ENCODE results near the gene LSS. TPM values are rescaled to one million over a fixed set of nuclear protein-coding genes. Genes with fewer than 3 reads are reported as not detected.
"Not testable (repeated sequence)": the region's sequence is repeated elsewhere in the genome, so short reads cannot be mapped to it uniquely, and the experiment has no call there.

Gene LSS
- total RNA-seq, 1 donor from 2014 or later: 43.7 TPM

GRCh38 chr21:46144464-46145070 is 84.0 kb downstream of the LSS start:
- no peak for FAIRE-seq
- no peak for TF ChIP-seq CTCF (IDR thresholded peaks at IDR 0.05; ENCODE audit: insufficient read depth, low read length, severe bottlenecking)
- DNase-seq (ENCODE audit: low read depth): no peak
- Histone ChIP-seq H3K4me3 (ENCODE audit: low read depth, low read length) (no peak overlapping the region), H3K36me3 (ENCODE audit: control insufficient read depth, insufficient read depth, low read length) (no peaks in the 10 kb centered on the region), H3K27me3 (ENCODE audit: control insufficient read depth, insufficient read depth, low read length) (peaks cover 2% of the 10 kb centered on the region)

- no peak for TF ChIP-seq CTCF (IDR thresholded peaks at IDR 0.05; ENCODE audit: insufficient read depth, low read length, severe bottlenecking)
Measured at GRCh38 chr21:46142582-46143473, 85.7 kb downstream of the LSS start.

GRCh38 chr21:46141767-46142581 is 86.6 kb downstream of the LSS start:
- TF ChIP-seq CTCF (IDR thresholded peaks at IDR 0.05; ENCODE audit: insufficient read depth, low read length, severe bottlenecking): no peak
- Histone ChIP-seq H3K36me3 (ENCODE audit: control insufficient read depth, insufficient read depth, low read length) (no peaks in the 10 kb centered on the region), H3K27me3 (ENCODE audit: control insufficient read depth, insufficient read depth, low read length) (peaks cover 2% of the 10 kb centered on the region), H3K4me3 (ENCODE audit: low read depth, low read length) (no peak overlapping the region)
- FAIRE-seq (peak; percentile 75), DNase-seq (ENCODE audit: low read depth) (no peak)

More at GRCh38 chr21:46142582-46143473, 85.7 kb downstream of the LSS start:
- Histone ChIP-seq H3K4me3 (ENCODE audit: low read depth, low read length) (no peak overlapping the region), H3K36me3 (ENCODE audit: control insufficient read depth, insufficient read depth, low read length) (no peaks in the 10 kb centered on the region), H3K27me3 (ENCODE audit: control insufficient read depth, insufficient read depth, low read length) (peaks cover 2% of the 10 kb centered on the region)
- FAIRE-seq: no peak
- DNase-seq (ENCODE audit: low read depth): no peak

GRCh38 chr21:46140352-46141003 is 88.1 kb downstream of the LSS start:
- not testable (repeated sequence) for H3K4me3 ChIP-seq (ENCODE audit: low read depth, low read length); H3K36me3 ChIP-seq (ENCODE audit: control insufficient read depth, insufficient read depth, low read length); H3K27me3 ChIP-seq (ENCODE audit: control insufficient read depth, insufficient read depth, low read length)
- peak; percentile 98 for FAIRE-seq
- DNase-seq (ENCODE audit: low read depth): peak; percentile 13

- Histone ChIP-seq H3K27me3 (ENCODE audit: control insufficient read depth, insufficient read depth, low read length) (peaks cover 2% of the 10 kb centered on the region), H3K36me3 (ENCODE audit: control insufficient read depth, insufficient read depth, low read length) (no peaks in the 10 kb centered on the region), H3K4me3 (ENCODE audit: low read depth, low read length) (no peak overlapping the region)
- FAIRE-seq: no peak
- TF ChIP-seq CTCF (IDR thresholded peaks at IDR 0.05; ENCODE audit: insufficient read depth, low read length, severe bottlenecking): no peak
- no peak for DNase-seq (ENCODE audit: low read depth)
Measured at GRCh38 chr21:46139686-46140085, 88.9 kb downstream of the LSS start.
